ENCODE measurements around the gene VSNL1. TPM values are rescaled to one million over a fixed set of nuclear protein-coding genes. Genes with fewer than 3 reads are reported as not detected.

The VSNL1 gene
- total and polyA plus RNA-seq, 10 of the 15 experiments (the other 5 are each of a cell fraction or from before 2014, with no cell fraction given), result 0.04 to 0.30 (median 0.12) TPM; not detected in 4

- intact Hi-C loops (cut with micrococcal nuclease; ENCODE audit: unreplicated experiment) (no loop called here), in situ Hi-C loops (cut with MboI) (no loop called here)
- Histone ChIP-seq H3K27me3 (replicated peaks in 1 of 2; ENCODE audit: control insufficient read depth in 2 of 2, insufficient read depth in 2 of 2, low read length in 1 of 2) (no peaks in the 10 kb centered on the region; a peak in 1 of 4 replicates), H4K20me1 (ENCODE audit: control insufficient read depth, insufficient read depth) (no peaks in the 10 kb centered on the region), H3K27ac (ENCODE audit: control insufficient read depth, insufficient read depth) (no peak overlapping the region), H2AFZ (ENCODE audit: control insufficient read depth, low read depth, low read length) (no peak overlapping the region), H3K9me3 (replicated peaks; ENCODE audit: control insufficient read depth, insufficient read depth, low read length) (no peaks in the 10 kb centered on the region), H3K4me1 (ENCODE audit: control insufficient read depth, insufficient read depth, low read length) (no peaks in the 10 kb centered on the region), H3K4me3 (no peak overlapping the region), H3K4me2 (ENCODE audit: control insufficient read depth, insufficient read depth) (no peak overlapping the region), H3K36me3 (ENCODE audit: control insufficient read depth in 2 of 2, insufficient read depth in 2 of 2, low read length in 1 of 2) (no peaks in the 10 kb centered on the region), H3K79me2 (ENCODE audit: control insufficient read depth, insufficient read depth, low read length) (no peaks in the 10 kb centered on the region), H3K9ac (ENCODE audit: control insufficient read depth, insufficient read depth, low read length) (no peak overlapping the region)
- no peak for DNase-seq (ENCODE audit: low read depth, low spot score)
- no peak for FAIRE-seq
- ChIA-PET RAD21 (ENCODE audit: unreplicated experiment) (interaction anchor here (2.2 kb wide), 1 partner anchor 53 kb away, joined by 9 read pairs; no protein-coding TSS in a partner anchor), POLR2A (no interaction called here), SMC1A (ENCODE audit: uncharacterized antibody, unreplicated experiment) (interaction anchor here (1.1 kb wide), 1 partner anchor 9 kb away, joined by 3 read pairs; no protein-coding TSS in a partner anchor), CTCF (interaction anchor here (1.9 kb wide), 1 partner anchor 10 kb away, joined by 7 read pairs; no protein-coding TSS in a partner anchor)
- TF ChIP-seq SRF (IDR thresholded peaks at IDR 0.05; ENCODE audit: low read depth in 2 of 2, low read length in 2 of 2), result no peak
- no peak for TF ChIP-seq TCF7 (IDR thresholded peaks at IDR 0.05; ENCODE audit: borderline replicate concordance)
- no peak for TF ChIP-seq BHLHE40 (IDR thresholded peaks at IDR 0.05; ENCODE audit: borderline replicate concordance in 1 of 2, low read depth in 2 of 2, low read length in 1 of 2)
- no peak for TF ChIP-seq MTA2 (IDR thresholded peaks at IDR 0.05; ENCODE audit: low read depth)
- TF ChIP-seq GABPA (IDR thresholded peaks at IDR 0.05; ENCODE audit: low read depth), result no peak
- TF ChIP-seq NFYA (IDR thresholded peaks at IDR 0.05; ENCODE audit: borderline replicate concordance, low read depth, low read length), result no peak
- no peak for TF ChIP-seq PAX8 (IDR thresholded peaks at IDR 0.05)
- TF ChIP-seq RELB (IDR thresholded peaks at IDR 0.05; ENCODE audit: low read depth), result no peak
- no peak for TF ChIP-seq ATF7 (IDR thresholded peaks at IDR 0.05; ENCODE audit: low read depth)
- no peak for TF ChIP-seq HDGF (IDR thresholded peaks at IDR 0.05)
- TF ChIP-seq STAT3 (IDR thresholded peaks at IDR 0.05; ENCODE audit: low read depth, low read length), result no peak
- no peak for TF ChIP-seq POU2F2 (IDR thresholded peaks at IDR 0.05; ENCODE audit: borderline replicate concordance, low read depth, low read length)
- no peak for TF ChIP-seq CUX1 (IDR thresholded peaks at IDR 0.05; ENCODE audit: insufficient replicate concordance, low read depth, low read length)
- no peak for TF ChIP-seq CHD1 (IDR thresholded peaks at IDR 0.05; ENCODE audit: low read depth, low read length)
- no TSS peak for BruUV-seq (replicated peaks)
- ATAC-seq, result no peak
- WGBS (ENCODE audit: insufficient coverage, insufficient replicate concordance, low lambda C conversion rate, missing lambda C conversion rate), result 52% methylated on average over 5 of the region's 5 CpGs
Measured at GRCh38 chr2:17617516-17617915, 77.0 kb downstream of the VSNL1 start.

Data from GM12878 (cell line).